Subcutaneous abdominal adipose tissue (tissue), 5 donors: ENCODE data around the gene COPG2.
"Not testable (repeated sequence)": the region's sequence is repeated elsewhere in the genome, so short reads cannot be mapped to it uniquely, and the experiment has no call there.

Source experiments
- H3K27ac ChIP-seq: one replicate; pipeline ENCODE4 v1.7.0; 2013; ENCODE audit warnings: low read depth, mild to moderate bottlenecking, inconsistent platforms, low read length, moderate library complexity
- H3K27me3 ChIP-seq, 5 donors: one replicate each; pipeline ENCODE4 v1.7.0; 2013; ENCODE audit warnings: low read length in 5 of 5, inconsistent platforms in 1 of 5; ENCODE audit not compliant: control insufficient read depth in 5 of 5, insufficient read depth in 4 of 5
- H3K36me3 ChIP-seq, 5 donors: one replicate each; pipeline ENCODE4 v1.7.0; 2013; ENCODE audit warnings: low read length in 5 of 5; ENCODE audit not compliant: control insufficient read depth in 5 of 5, insufficient read depth in 5 of 5
- H3K4me1 ChIP-seq, 5 donors: one replicate each; pipeline ENCODE4 v1.7.0; 2013; ENCODE audit warnings: low read length in 5 of 5, mild to moderate bottlenecking in 3 of 5, moderate library complexity in 1 of 5; ENCODE audit not compliant: control insufficient read depth in 5 of 5, insufficient read depth in 5 of 5
- H3K4me3 ChIP-seq, 5 donors: one replicate each; pipeline ENCODE4 v1.7.0; 2013; ENCODE audit warnings: low read length in 5 of 5, low read depth in 1 of 5
- H3K9ac ChIP-seq, 5 donors: one replicate each; pipeline ENCODE4 v1.7.0; 2013; ENCODE audit warnings: low read length in 5 of 5, mild to moderate bottlenecking in 4 of 5, moderate library complexity in 3 of 5
- H3K9me3 ChIP-seq, 5 donors: one replicate each; pipeline ENCODE4 v1.7.0; 2013; ENCODE audit warnings: low read length in 5 of 5; ENCODE audit not compliant: control insufficient read depth in 5 of 5
- donor health status: healthy.
- donor health status: healthy.
- donor health status: healthy.
- donor health status: healthy.
- donor health status: healthy.

The COPG2 gene

DNA sequence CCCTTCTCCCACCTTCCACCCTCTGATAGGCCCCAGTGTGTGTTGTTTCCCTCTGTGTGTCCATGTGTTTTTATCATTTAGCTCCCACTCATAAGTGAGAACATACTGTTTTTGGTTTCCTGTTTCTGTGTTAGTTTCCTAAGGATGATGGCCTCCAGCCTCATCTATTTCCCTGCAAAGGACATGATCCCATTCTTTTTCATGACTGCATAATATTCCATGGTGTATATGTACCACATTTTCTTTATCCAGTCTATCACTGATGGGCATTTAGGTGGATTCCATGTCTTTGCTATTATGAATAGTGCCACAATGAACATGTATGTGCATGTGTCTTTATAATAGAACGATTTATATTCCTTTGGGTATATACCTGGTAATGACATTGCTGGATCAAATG is 23.8 kb upstream of the COPG2 start:
- H3K27me3 ChIP-seq, H3K9me3 ChIP-seq, H3K4me3 ChIP-seq, H3K4me1 ChIP-seq, H3K36me3 ChIP-seq, H3K27ac ChIP-seq, H3K9ac ChIP-seq: not testable (repeated sequence)

DNA sequence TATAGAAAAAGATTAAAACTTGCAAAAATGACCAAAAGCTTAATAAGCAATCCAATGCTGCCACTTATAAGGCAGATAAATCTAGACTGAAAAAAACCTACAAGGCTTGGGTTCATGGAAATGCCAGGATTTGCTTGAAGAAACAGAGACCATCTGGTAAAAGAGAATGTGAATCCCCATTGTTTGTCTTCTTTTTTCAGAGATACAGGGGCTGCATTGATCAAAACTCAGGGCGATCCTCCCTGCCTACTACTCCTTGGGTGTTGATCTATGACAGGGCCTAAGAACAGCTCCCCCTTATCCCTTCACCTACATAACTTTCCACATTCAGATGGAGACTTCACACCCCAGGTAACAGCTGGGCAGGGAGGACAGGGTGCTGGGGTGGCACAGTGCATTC is 21.1 kb upstream of the COPG2 start:
- no peak overlapping the region for H3K27ac ChIP-seq
- H3K27me3 ChIP-seq, result no peaks in the 10 kb centered on the region
- H3K9me3 ChIP-seq, result peaks cover 0 to 6% (median 5%) of the 10 kb centered on the region in 5 donors
- H3K9ac ChIP-seq, result no peak overlapping the region
- no peak overlapping the region for H3K4me3 ChIP-seq
- H3K4me1 ChIP-seq, result no peaks in the 10 kb centered on the region
- H3K36me3 ChIP-seq, result no peaks in the 10 kb centered on the region

- Histone ChIP-seq H3K4me1 (no peaks in the 10 kb centered on the region), H3K9ac (no peak overlapping the region), H3K4me3 (no peak overlapping the region), H3K27ac (no peak overlapping the region), H3K27me3 (no peaks in the 10 kb centered on the region), H3K36me3 (no peaks in the 10 kb centered on the region), H3K9me3 (no peaks in the 10 kb centered on the region)
Measured at GRCh38 chr7:130683026-130683425, 14.5 kb upstream of the COPG2 start.

GRCh38 chr7:130674456-130674855 is 5.9 kb upstream of the COPG2 start:
- no peak overlapping the region for H3K4me3 ChIP-seq
- no peaks in the 10 kb centered on the region for H3K36me3 ChIP-seq
- no peaks in the 10 kb centered on the region for H3K27me3 ChIP-seq
- no peak overlapping the region for H3K9ac ChIP-seq
- no peaks in the 10 kb centered on the region for H3K9me3 ChIP-seq
- H3K27ac ChIP-seq, result no peak overlapping the region
- H3K4me1 ChIP-seq, result peaks cover 3 to 18% (median 13%) of the 10 kb centered on the region in 5 donors

DNA sequence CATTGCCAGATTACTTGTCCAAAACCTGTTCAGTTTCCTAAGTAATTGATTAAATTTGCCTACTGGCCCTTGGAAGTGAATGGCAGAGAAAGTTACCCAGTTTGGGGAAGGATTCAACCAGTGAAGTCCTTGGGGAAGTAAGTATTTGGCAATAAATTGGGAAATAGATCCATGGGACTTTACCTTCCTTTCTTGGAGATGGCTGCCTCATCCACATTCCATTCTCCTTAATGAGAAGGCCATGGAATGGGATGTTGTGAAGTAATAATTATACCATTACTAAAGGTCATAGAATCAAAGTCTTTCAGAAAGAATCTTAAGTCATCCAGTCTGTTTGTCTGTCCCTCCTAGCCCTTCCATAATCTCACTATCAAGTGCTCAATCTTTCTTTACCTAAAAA is 4.5 kb upstream of the COPG2 start:
- H3K36me3 ChIP-seq, result no peaks in the 10 kb centered on the region
- H3K27ac ChIP-seq, result peak overlapping the region; percentile 14
- peak overlapping the region in 1 of 5 donors; percentile 18 for H3K9ac ChIP-seq
- H3K9me3 ChIP-seq, result no peaks in the 10 kb centered on the region
- no peaks in the 10 kb centered on the region for H3K27me3 ChIP-seq
- H3K4me3 ChIP-seq, result no peak overlapping the region
- H3K4me1 ChIP-seq, result peaks cover 3 to 24% (median 20%) of the 10 kb centered on the region in 5 donors

DNA sequence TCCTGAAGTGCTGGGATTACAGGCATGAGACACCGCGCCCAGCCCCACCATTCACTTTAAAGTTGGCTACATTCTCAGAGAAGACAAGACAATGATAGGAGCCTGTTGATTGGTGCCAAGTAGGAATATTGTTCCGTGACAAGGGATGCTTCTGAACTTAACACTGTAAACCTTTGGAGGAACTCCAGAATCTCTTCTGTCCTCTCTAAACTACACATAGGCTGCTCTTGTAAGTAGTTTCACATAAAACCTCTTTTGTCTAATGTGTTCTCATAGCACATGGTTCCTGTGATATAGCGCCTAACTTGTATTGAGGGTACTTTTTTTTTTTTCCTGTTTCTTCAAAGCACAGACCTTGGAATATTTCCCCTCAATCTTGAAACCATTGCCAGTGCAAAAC is 3.6 kb upstream of the COPG2 start:
- H3K9ac ChIP-seq, result no peak overlapping the region
- no peak overlapping the region for H3K4me3 ChIP-seq
- H3K4me1 ChIP-seq, result peaks cover 3 to 31% (median 28%) of the 10 kb centered on the region in 5 donors
- H3K27ac ChIP-seq, result no peak overlapping the region
- no peaks in the 10 kb centered on the region for H3K9me3 ChIP-seq
- no peaks in the 10 kb centered on the region for H3K27me3 ChIP-seq
- H3K36me3 ChIP-seq, result no peaks in the 10 kb centered on the region

GRCh38 chr7:130669085-130669700 is 645 bp upstream of the COPG2 start:
- peak overlapping the region; percentile 77 to 96 (median 90) for H3K4me3 ChIP-seq
- peaks cover 3 to 31% (median 28%) of the 10 kb centered on the region in 5 donors for H3K4me1 ChIP-seq
- peaks cover 0 to 10% (median 0%) of the 10 kb centered on the region in 5 donors for H3K36me3 ChIP-seq
- H3K27ac ChIP-seq, result peak overlapping the region; percentile 76
- no peaks in the 10 kb centered on the region for H3K27me3 ChIP-seq
- no peaks in the 10 kb centered on the region for H3K9me3 ChIP-seq
- H3K9ac ChIP-seq, result peak overlapping the region; percentile 52 to 85 (median 84)

DNA sequence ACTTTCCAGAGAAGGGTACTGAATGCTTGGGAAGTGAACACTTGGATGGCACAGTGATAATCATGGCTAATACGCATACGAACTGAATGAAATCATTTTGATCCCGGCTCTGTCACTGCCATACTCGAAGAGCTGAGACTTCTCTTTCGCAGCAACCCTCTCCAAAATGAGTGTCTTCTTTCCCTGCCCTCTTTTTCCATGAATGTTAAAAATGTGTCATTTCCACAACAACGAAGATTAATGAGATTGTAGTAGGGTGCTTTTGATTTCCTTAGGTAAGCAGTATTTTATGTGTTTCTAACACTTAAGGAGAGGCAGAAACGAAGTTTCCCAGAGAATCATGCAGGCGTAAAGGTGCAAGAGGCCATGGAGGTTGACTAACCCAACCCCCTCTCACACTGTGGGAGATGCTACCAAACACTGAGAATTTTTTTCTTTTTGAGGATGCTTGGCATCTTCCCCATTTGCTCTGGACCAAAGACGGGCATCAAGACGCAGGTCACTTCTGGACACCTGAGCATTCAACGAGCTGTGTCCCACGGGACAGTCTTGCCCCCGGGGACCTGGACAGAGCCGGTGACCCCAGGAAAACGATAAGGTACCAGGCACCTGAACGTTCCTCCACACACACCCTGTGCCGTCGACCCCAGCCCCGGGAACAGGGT is 823 bp downstream of the COPG2 start:
- peak overlapping the region; percentile 88 to 96 (median 92) for H3K4me3 ChIP-seq
- peaks cover 0 to 23% (median 22%) of the 10 kb centered on the region in 5 donors for H3K4me1 ChIP-seq
- H3K27ac ChIP-seq, result no peak overlapping the region

GRCh38 chr7:130662426-130662825 is 6.1 kb downstream of the COPG2 start:
- H3K4me3 ChIP-seq, result no peak overlapping the region
- no peak overlapping the region for H3K9ac ChIP-seq
- H3K9me3 ChIP-seq, result no peaks in the 10 kb centered on the region
- H3K36me3 ChIP-seq, result peaks cover 15 to 35% (median 16%) of the 10 kb centered on the region in 5 donors
- peaks cover 0 to 2% (median under 1%) of the 10 kb centered on the region in 5 donors for H3K4me1 ChIP-seq
- H3K27me3 ChIP-seq, result no peaks in the 10 kb centered on the region
- H3K27ac ChIP-seq, result no peak overlapping the region

More for the DNA sequence above, 823 bp downstream of the COPG2 start:
- Histone ChIP-seq H3K36me3 (peaks cover 0 to 10% (median 0%) of the 10 kb centered on the region in 5 donors), H3K9me3 (no peaks in the 10 kb centered on the region), H3K27me3 (no peaks in the 10 kb centered on the region), H3K9ac (peak overlapping the region; percentile 8 to 79 (median 76))

GRCh38 chr7:130655286-130655685 is 13.3 kb downstream of the COPG2 start:
- Histone ChIP-seq H3K27me3 (no peaks in the 10 kb centered on the region), H3K27ac (peak overlapping the region; percentile 38), H3K9ac (peak overlapping the region in 2 of 5 donors; percentile 35 to 40), H3K36me3 (peaks cover 0 to 5% (median 3%) of the 10 kb centered on the region in 5 donors), H3K4me3 (no peak overlapping the region), H3K4me1 (peaks cover 0 to 4% (median 0%) of the 10 kb centered on the region in 5 donors), H3K9me3 (no peaks in the 10 kb centered on the region)
